Ovary (tissue), 9 donors: Measurements from ENCODE around the gene DMAC1. TPM values are rescaled to one million over a fixed set of nuclear protein-coding genes. Genes with fewer than 3 reads are reported as not detected.

Experiments used
- DNase-seq, 5 donors: peaks; one replicate each; pipeline ENCODE4 v3.0.0-alpha.2; 2019 to 2020
- H3K27ac ChIP-seq, 2 donors: fragments of 200-600 bp; one replicate each; pipeline versions ENCODE4 v1.5.1 to v1.8.0; 2019 to 2022
- H3K27me3 ChIP-seq: fragments of 200-600 bp; one replicate; pipeline ENCODE4 v1.8.0; 2022
- H3K36me3 ChIP-seq: fragments of 200-600 bp; sonication (generic); one replicate; pipeline ENCODE4 v1.5.1; 2019
- H3K4me1 ChIP-seq: one replicate; pipeline ENCODE4 v1.8.1; 2013; ENCODE audit warnings: mild to moderate bottlenecking, moderate library complexity; ENCODE audit not compliant: insufficient read depth
- H3K4me3 ChIP-seq: fragments of 200-600 bp; sonication (generic); one replicate; pipeline ENCODE4 v1.5.1; 2017
- H3K9me3 ChIP-seq, 2 donors: fragments of 200-600 bp in 1 of 2; sonication (generic) in 1 of 2; one replicate each; pipeline versions ENCODE4 v1.5.1 to v1.8.1; 2013 to 2019; ENCODE audit warnings: mild to moderate bottlenecking in 1 of 2, moderate library complexity in 1 of 2
- CTCF ChIP-seq, 3 donors: fragments of 450-650 bp in 2 of 3; fragments of 200-600 bp in 1 of 3; IDR thresholded peaks; one replicate each; pipeline versions ENCODE4 v1.5.1 to v1.8.0; 2016 to 2022; ENCODE audit warnings: antibody characterized with exemption in 3 of 3, mild to moderate bottlenecking in 1 of 3
- EP300 ChIP-seq: sonication (generic); formaldehyde crosslinking; IDR thresholded peaks from one replicate; pipeline ENCODE4 v1.6.1; 2017; ENCODE audit warnings: antibody characterized with exemption
- POLR2A ChIP-seq: fragments of 450-650 bp; IDR thresholded peaks from one replicate; pipeline ENCODE4 v1.6.1; 2017; ENCODE audit warnings: antibody characterized with exemption, mild to moderate bottlenecking, moderate library complexity
- WGBS, 3 donors: extraction: QIAGEN DNeasy Blood & Tissue Kit in 1 of 3; methylation state at CpG; one replicate each; pipeline versions ENCODE4 v1.1.5 to v1.1.7; 2013 to 2017; 5-methylcytosine and 5-hydroxymethylcytosine counted together
- intact Hi-C, 4 donors: fragments of 100-400 bp; cut with DNase I; formaldehyde crosslinking; loops; one replicate each; pipeline versions ENCODE4 v1.11.0 to v1.15.1; 2022 to 2023
- polyA plus RNA-seq, 2 donors: library from polyadenylated mRNA; stranded (reverse); fragments of 200-250 nt in 1 of 2; fragments of 350-450 nt in 1 of 2; fragmentation: Illumina TruSeq in 1 of 2; extraction: RNeasy Lipid Tissue Mini Kit (QIAGEN cat#74804) in 1 of 2; gene quantifications; one replicate each; pipeline ENCODE4 v1.2.3, GENCODE V29; 2013 to 2014
- total RNA-seq, 7 donors: library from RNA; depleted of rRNA in 2 of 7; stranded (reverse); fragments of >200 nt in 2 of 7; fragmentation: NEBNext Ultra II Directional in 3 of 7; extraction: Animal tissue kit (Norgen Biotek cat#: 25700) in 3 of 7; gene quantifications; one replicate each; pipeline versions ENCODE4 v1.1.0 to v1.2.4, GENCODE V29; 2016 to 2023
- donor health status: DM: no; HTN: no; CAD: no; lungs with moderate emphysema.
- donor health status: DM: no; HTN: no; CAD: no.
- donor health status: Bipolar disorder and iron deficiency.
- donor health status: DM: yes; HTN: yes; CAD: no.
- donor health status: DM: no; HTN: no; CAD: no.
- donor health status: DM: yes; HTN: yes; CAD: no.

Gene DMAC1
- total and polyA plus RNA-seq, 9 donors: 16.2 to 57.3 (median 38.9) TPM

GRCh38 chr9:7802666-7803065 lies 3.1 kb upstream of the DMAC1 start:
- no peak for DNase-seq
- intact Hi-C loops: no loop called here

GRCh38 chr9:7799944-7800285 lies 337 bp upstream of the DMAC1 start:
- TF ChIP-seq EP300 (no peak), CTCF (IDR thresholded peaks at IDR 0.05) (no peak), POLR2A (no peak)
- Histone ChIP-seq H3K36me3 (no peaks in the 10 kb centered on the region), H3K9me3 (no peaks in the 10 kb centered on the region), H3K4me1 (peaks cover 5% of the 10 kb centered on the region), H3K27ac (no peak overlapping the region), H3K27me3 (no peaks in the 10 kb centered on the region), H3K4me3 (peak overlapping the region; percentile 63)
- 30 to 31% (median 31%) methylated on average over 8 of the region's 8 CpGs for WGBS, 3 donors
- intact Hi-C loops: no loop called here
- DNase-seq: no peak

More at GRCh38 chr9:7802666-7803065, 3.1 kb upstream of the DMAC1 start:
- Histone ChIP-seq H3K27me3 (no peaks in the 10 kb centered on the region), H3K27ac (no peak overlapping the region), H3K36me3 (no peaks in the 10 kb centered on the region), H3K9me3 (no peaks in the 10 kb centered on the region), H3K4me3 (no peak overlapping the region), H3K4me1 (peaks cover 5% of the 10 kb centered on the region)
- TF ChIP-seq CTCF (IDR thresholded peaks at IDR 0.05) (no peak), POLR2A (no peak), EP300 (no peak)

GRCh38 chr9:7794196-7794595 lies 5.4 kb downstream of the DMAC1 start:
- no peak overlapping the region for H3K4me3 ChIP-seq
- no peaks in the 10 kb centered on the region for H3K36me3 ChIP-seq
- no peak overlapping the region for H3K27ac ChIP-seq
- intact Hi-C loops: no loop called here
- H3K4me1 ChIP-seq: peaks cover 13% of the 10 kb centered on the region
- TF ChIP-seq EP300 (no peak), POLR2A (no peak), CTCF (IDR thresholded peaks at IDR 0.05) (no peak)
- no peak for DNase-seq
- no peaks in the 10 kb centered on the region for H3K27me3 ChIP-seq
- H3K9me3 ChIP-seq: no peaks in the 10 kb centered on the region
- 83 to 89% (median 86%) methylated on average over 3 of the region's 3 CpGs for WGBS, 3 donors

- H3K9me3 ChIP-seq: no peaks in the 10 kb centered on the region
- no peaks in the 10 kb centered on the region for H3K36me3 ChIP-seq
- H3K27me3 ChIP-seq: no peaks in the 10 kb centered on the region
- TF ChIP-seq POLR2A: no peak
- no peak for TF ChIP-seq EP300
- TF ChIP-seq CTCF (IDR thresholded peaks at IDR 0.05): no peak
- no peak overlapping the region for H3K4me3 ChIP-seq
- peak in 1 of 5 donors; percentile 52 for DNase-seq
- intact Hi-C loops: no loop called here
- 6 to 15% (median 10%) methylated on average over 4 of the region's 4 CpGs for WGBS, 3 donors
- H3K27ac ChIP-seq: no peak overlapping the region
- peaks cover 8% of the 10 kb centered on the region for H3K4me1 ChIP-seq
Observed at GRCh38 chr9:7791394-7791793, 8.2 kb downstream of the DMAC1 start.

GRCh38 chr9:7790819-7791182 lies 8.8 kb downstream of the DMAC1 start:
- Histone ChIP-seq H3K4me3 (no peak overlapping the region), H3K36me3 (no peaks in the 10 kb centered on the region), H3K9me3 (no peaks in the 10 kb centered on the region), H3K27me3 (no peaks in the 10 kb centered on the region), H3K27ac (no peak overlapping the region), H3K4me1 (peaks cover 8% of the 10 kb centered on the region)
- intact Hi-C loops: no loop called here
- no peak for DNase-seq
- TF ChIP-seq POLR2A (no peak), EP300 (no peak), CTCF (IDR thresholded peaks at IDR 0.05) (no peak)
- 39 to 66% (median 54%) methylated on average over 6 of the region's 6 CpGs for WGBS, 3 donors
